Loucy (cell line): ENCODE measurements around the gene AGBL1.

Experiments
- EZH2phosphoT487 ChIP-seq: fragments of 200-600 bp; IDR thresholded peaks from 2 replicates; pipeline ENCODE4 v1.6.1; 2018; ENCODE audit warnings: antibody characterized with exemption, mild to moderate bottlenecking, moderate library complexity, borderline replicate concordance
- TF ChIP-seq, protein P1 (sequence below): fragments of 200-600 bp; sonication (generic); conservative IDR thresholded peaks from 2 replicates; pipeline ENCODE4 v1.5.1; 2014; ENCODE audit warnings: mild to moderate bottlenecking, antibody characterized with exemption, low read length

DNA sequence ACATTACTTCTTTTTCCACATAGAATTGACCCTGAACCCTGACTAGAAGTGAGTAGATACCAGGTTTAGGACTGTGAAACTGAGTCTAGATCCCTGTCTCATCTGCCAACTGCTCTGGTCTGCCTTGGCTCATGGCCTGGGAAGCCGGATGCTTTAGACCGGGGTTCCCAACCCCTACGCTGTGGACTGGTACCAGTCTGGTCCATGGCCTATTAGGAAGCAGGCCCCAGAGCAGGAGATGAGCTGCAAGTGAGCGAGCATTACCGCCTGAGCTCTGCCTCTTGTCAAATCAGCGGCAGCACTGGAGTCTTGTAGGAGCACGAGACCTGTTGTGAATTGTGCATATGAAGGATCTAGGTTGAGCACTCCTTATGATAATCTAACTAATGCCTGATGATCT lies 734.2 kb downstream of the AGBL1 start:
- TF ChIP-seq, protein P1, sequence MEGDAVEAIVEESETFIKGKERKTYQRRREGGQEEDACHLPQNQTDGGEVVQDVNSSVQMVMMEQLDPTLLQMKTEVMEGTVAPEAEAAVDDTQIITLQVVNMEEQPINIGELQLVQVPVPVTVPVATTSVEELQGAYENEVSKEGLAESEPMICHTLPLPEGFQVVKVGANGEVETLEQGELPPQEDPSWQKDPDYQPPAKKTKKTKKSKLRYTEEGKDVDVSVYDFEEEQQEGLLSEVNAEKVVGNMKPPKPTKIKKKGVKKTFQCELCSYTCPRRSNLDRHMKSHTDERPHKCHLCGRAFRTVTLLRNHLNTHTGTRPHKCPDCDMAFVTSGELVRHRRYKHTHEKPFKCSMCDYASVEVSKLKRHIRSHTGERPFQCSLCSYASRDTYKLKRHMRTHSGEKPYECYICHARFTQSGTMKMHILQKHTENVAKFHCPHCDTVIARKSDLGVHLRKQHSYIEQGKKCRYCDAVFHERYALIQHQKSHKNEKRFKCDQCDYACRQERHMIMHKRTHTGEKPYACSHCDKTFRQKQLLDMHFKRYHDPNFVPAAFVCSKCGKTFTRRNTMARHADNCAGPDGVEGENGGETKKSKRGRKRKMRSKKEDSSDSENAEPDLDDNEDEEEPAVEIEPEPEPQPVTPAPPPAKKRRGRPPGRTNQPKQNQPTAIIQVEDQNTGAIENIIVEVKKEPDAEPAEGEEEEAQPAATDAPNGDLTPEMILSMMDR, result no peak
- TF ChIP-seq EZH2phosphoT487, result no peak
